GM19395 (cell line): ENCODE measurements around the gene ARSI.

Experiments used
- ATAC-seq: cut with Tn5 transposase; IDR thresholded peaks from one replicate; pipeline ENCODE4 v1.9.1; 2021; ENCODE audit warnings: mild to moderate bottlenecking, moderate library complexity; ENCODE audit not compliant: unreplicated experiment

ARSI gene

DNA sequence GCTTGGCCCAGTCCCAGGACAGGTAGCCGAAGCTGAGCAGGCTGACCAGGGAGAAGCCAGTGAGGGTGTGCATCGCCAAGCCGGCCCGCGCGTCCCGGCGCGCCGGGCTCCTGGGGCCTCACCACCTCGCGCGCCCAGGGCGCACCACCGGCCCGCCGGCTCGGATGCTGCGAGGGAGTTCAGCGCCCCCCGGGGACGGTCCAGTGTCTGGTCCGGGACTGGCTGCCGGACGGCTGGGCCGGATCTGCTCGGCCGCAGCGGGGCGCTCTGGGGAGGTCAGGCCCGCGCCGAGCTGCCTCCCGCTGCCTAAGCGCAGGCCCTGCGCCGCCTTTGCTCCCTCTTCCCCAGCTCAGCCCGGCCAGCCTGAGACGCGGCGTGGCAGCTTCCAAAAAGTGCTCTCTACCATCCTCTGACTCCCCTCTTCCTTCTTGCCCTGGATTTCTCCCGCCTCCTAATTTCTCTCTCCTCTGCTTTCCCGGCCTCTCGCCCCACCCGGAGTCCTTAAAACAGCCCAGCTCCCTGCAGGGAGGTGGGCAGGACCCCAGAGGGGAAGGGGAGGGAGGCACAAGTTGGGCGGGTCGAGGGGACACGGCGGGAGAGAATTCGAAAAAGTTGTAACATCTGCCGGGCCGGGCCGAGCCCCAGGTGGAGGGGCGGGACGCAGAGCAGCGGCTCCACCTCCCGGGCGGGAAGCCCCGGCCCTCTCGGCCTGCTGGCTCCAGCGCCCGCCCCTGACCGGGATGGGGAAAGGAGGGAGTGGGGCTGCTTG lies at the start of gene ARSI:
Gene ARSI, minus strand, starts transcription at position 605 of the 769 bp plus-strand sequence. Its CDS starts 532 bp downstream, at position 73.
- no peak for ATAC-seq

DNA sequence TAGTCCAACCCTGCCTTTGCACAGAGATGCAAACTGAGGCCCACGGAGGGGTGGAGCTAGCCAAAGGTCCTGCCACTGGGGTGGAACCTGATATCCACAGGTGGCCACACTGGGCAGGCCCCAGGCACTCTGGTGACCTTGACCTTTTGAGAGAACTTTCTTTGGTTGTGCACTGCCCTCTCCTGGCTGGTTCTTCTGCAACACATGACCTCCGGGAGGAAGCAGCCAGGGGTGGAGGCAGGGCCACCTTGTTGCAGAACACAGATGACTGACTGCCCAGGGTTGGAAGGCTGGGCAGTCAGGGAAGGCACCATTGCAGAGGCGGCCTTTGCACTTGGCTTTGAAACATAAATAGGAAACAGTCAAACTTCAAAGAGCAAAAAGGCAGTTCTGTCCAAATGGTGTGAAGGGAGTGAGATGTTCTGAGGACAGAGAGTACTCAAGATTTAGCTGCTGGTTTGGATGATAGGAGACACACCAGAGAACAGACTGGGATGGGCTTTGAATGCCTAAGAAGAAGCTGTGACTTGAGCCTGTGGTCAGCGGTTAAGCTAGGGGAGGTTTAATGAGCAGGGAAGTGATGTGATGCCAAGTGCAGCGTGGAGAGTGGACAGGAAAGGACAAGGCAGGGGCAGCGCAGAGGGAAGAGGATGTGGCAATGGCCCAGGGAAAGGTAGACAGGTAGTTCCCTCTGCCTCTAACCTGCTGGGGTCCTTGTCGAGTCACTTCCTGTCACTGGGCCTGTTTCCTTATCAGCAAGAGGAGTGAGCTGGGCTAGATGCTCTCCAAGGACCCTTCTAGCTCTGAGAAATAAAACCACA lies 48.0 kb upstream of the ARSI start:
- peak; percentile 92 for ATAC-seq

DNA sequence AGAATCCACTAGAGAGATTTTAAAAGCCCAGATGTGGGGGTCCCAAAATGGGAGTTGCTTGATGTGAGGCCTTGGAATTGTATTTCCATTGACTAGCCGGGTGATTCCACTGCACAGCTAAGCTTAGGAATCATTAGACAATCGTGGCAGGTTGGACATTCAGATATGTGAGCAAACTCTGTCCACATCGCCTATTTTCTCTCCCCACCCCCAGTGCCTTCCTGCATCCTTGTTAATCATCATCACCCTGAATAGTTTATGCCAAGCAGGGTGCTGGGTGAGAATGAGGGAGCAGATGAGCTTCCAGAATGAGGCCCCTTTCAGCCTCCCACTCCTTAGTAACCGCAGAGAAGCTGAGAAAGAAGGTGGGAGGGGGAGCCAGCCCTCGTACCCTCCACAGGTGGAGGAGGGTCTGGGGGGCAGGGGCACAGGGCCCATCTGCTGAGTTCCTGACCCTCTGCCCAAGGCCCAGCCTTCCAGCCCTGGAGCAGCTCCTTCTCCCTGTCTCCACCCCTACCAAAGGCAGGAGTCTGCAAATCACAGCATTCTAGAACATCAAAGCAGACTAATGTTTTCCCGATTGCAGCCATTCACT lies 47.1 kb upstream of the ARSI start:
- ATAC-seq, result no peak

DNA sequence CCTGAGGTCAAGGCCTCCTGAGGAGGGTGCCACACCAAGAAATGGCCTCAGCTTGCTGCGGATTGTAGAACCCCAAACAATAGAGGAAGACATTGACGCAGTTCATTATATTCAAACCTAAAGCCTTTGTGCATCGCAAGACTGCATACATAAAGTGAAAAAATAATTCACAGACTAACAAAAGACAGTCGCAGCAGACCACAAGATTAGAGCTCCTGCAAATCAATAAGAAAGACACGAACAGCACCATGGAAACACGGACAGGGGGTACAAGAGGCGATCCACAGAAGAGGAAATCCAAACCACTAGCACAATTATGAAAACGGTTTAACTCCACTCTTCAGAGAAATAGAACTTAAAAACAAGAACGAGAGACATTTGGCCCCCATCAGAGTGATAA lies 44.7 kb upstream of the ARSI start:
- ATAC-seq, result no peak

DNA sequence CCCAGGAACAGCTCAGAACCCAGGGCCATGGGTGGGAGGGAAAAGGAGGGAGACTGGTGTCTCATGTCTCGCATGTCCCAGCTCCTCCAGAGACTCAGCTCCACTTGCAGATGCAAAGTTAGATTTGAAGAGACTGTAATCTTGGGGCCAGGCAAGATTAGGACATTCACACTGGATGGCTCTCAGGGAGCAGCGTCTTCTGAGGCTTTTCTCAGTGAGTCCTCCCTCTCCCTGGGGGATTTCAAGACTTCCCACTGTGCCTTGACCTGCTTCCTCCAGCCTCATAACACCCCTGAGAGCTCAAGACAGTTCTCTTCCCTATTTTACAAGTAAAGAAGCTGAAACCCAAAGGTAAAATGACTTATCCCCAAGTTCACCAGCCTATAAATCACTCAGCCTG lies 44.3 kb upstream of the ARSI start:
- no peak for ATAC-seq

DNA sequence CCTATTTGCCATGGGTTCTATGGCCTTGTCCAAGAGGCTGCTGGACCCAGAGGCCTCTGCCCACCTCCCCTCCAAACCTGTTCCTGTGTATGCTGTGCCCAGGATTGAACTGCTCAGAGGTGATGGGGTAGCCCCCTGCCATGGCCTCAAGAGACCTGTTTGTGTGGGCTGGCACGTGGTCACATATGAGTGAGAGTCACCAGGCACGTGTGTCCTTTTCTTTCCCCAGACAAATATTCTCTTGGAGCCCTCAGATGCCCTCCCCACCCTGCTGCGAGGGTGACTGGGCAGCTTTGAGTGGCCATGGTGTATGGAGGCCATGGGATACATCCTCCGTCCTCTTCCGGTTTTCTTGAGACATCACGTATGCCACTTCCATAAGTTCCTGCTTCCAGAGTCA lies 43.9 kb upstream of the ARSI start:
- no peak for ATAC-seq

DNA sequence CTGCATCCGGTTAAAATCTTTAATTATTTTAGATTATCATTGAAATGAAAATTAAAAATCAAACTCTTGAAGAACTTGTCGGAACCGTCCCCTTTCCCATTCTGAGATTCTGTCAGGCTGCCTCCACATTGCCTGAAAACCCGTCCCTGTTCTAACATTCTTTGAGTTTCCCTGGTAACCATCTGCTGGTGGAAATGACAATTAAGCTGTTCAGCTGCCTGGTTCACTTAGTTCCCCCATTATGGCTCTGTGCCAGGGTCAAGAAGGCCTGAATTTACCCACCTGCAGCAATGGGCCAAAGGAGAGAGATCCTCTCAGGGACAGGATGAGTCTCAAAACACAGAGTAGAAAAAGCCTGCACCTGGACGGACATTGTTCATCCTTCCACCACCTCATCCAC lies 43.0 kb upstream of the ARSI start:
- no peak for ATAC-seq

DNA sequence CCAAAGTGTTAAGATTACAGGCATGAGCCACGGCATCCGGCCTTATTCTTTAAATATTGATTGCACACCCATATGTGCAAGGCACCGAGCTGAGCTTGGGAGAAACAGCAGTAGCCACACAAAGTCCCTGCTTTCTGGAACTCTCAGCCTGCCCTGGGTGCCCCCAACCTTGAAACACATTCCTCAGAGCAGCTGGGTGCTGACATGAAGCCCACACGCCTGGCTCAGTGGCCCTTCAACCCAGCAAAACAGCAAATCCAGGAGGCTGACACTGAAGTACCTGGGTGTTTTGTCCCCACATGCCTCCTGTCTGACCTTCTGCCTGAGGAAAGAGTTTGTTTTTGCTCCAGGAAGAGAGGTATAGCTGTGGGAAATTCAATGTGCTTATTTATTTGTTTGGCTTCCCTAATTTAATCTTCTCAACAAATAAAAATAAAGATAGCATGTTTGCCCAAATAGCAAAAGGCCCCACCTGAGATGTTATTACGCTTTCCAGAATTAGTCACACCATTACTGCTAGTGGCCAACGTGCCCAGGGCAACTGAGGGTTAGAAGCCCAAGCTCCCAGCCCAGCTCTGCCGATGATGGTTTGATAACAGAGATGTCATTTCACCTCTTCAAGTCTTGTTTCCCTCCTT lies 41.4 kb upstream of the ARSI start:
- ATAC-seq, result no peak

DNA sequence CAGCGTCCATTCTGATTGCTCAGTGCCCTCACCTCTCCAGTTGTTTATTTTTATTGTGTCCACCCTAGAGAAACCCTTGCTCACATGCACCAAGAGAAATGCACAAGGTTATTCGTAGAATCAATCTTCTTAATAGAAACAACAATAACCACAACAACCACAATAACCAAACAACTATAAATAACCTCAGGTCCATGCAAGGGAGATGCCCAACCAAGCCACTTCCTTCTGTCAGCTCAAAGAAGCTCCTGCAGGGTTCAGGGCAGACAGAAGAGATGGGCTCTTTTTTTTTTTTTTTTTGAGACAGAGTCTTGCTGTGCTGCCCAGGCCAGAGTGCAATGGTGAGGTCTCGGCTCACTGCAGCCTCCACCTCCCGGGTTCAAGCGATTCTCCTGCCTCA lies 39.9 kb upstream of the ARSI start:
- ATAC-seq, result no peak

DNA sequence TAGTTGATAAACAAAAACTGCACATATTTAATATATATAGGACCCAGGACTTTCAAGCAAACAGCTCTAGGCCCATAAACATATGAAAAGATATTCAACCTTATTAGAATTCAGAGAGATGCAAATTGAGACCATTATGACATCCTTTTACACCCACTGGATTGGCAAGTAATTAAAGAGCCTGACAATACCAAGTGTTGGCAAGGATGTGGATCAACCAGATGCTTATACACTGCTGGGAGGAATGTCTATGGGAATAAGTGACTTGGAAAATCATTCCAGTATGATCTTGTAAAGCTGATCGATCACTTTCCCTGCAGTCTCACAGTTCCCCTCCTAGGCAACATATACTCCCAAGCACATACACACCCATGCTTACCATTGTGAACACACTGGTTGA lies 39.3 kb upstream of the ARSI start:
- ATAC-seq, result no peak

DNA sequence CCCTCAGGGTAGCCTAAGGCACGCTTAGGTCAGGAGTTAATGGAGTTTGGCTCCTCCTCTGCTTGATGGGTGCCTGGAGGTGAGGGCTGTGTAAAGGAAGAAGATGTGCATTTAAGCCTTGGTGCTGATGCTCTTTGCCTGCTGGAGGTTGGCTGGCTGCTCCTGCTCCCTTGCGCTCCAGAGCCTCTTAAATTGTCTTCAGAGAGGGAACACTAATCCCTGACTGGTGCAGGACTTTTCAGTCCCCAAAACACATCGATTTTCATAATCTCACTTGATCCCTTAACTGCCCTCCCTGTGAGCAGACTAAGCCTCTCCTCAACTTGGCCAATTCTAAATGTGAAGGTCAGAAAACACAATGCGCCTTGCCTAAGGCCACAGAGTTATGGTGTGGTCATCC lies 38.6 kb upstream of the ARSI start:
- ATAC-seq, result no peak

DNA sequence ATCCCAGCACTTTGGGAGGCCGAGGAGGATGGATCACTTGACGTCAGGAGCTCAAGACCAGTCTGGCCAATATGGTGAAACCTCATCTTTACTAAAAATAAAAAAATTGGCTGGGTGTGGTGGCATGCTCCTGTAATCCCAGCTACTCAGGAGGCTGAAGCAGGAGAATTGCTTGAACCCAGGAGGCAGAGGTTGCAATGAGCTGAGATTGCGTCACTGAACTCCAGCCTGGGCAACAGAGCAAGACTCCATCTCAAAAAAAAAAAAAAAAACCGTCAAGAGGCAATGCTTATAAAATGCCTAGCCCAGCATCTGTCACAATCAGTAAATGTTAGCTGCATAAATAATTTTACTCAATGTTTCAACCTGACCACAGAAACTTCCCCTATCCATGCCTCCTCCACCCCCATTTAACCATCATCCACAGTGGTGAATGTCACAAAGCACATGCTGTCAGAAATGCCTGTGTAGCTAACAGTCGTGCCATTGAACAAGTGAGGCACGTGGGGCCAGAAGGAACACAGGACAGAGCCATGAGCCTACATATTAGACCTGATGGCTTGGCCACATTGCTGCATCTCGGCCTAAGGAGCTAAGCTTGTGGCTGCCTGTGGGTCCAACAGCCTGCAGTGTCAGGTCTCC lies 38.0 kb upstream of the ARSI start:
- no peak for ATAC-seq

DNA sequence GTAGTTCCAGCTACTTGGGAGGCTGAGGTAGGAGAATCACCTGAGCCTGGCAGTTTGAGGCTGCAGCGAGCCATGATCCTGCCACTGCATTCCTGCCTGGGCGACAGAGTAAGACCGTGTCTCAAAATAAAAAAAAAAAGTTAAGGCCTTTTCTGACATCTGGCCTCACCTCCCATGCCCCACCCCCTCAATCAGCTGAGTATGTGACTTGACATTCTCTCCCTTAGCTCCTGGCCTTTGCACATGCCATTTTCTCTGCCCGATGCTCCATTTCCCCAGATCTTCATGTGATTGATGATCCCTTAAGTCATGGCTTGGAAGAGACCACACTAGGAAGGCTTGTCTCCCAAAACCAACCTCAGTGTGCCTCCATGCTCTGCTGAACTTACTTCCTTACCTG lies 37.1 kb upstream of the ARSI start:
- ATAC-seq, result no peak

DNA sequence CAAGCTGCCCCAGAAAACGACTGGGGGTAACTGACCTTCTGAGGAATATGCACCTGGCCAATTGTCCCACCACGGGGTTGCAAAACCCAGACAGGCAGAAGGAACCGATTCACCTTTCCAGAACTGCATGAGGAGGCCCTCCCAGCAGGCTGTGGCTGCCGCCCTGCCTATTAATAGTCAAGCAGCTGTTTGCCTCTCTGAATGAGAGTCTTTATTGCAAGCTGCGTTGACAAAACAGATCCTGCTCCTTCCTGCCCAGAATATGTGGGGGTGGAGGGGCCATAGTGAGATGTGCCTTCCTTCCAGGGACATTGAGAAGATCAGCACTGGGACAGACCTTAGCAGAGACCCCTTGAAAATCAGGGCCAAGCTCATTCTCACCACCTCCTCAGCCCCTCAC lies 36.5 kb upstream of the ARSI start:
- ATAC-seq, result no peak

DNA sequence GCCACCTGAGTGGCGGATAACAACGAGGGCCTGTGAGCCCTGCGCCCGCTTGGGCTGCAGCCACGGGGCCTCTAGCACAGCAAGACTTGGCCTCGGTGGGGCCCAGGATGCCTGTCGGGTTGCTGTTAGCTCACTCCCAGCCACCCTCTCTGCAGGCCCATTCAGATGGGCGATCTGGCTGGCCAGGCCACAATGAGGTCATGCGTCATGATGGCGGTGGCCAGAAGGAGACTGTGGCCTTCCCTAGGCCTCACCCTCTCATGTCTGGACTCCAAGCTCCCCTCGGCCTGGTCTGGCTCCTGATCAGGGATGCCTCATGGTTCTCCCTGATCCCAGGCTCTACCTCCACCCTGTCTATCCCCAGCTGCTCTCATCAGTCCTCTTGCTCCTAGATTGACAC lies 35.8 kb upstream of the ARSI start:
- no peak for ATAC-seq

DNA sequence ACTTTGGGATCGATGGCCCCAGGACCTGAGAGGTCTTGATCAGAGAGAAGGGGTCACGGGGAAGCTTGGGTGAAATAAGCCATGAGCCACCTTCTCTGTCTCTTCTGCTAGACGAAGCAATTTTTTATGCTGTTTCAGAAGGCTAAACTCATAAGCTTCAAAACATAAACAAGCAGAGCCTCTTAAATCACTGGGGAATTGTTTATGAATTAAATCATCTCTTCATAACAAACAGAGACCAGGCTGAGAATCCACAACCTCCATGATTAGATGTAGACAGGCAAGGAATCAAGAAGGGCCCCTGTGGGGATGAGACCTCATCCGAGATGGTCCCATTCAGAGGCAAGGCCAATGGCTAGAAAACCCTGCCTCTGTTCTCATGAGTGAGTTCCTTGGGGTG lies 33.1 kb upstream of the ARSI start:
- no peak for ATAC-seq

DNA sequence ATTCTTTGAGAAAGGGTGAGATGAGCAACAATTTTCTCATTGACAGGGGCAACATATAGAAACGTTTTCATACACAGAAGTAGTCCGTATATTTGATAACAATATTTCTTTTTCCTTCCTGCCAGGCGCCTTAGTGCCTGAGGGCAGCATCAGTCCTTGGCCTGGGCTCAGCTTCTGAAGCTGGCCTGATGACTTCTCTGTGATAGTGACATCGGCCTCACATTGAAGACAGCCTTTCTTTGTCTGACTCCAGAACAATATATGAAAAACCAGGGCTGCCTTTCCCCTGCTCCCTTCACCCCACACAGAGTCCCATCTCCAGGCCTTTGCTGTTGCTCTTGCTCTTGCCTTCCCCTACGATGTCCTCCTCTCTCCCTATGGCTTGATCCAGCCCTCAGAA lies 30.7 kb upstream of the ARSI start:
- no peak for ATAC-seq

DNA sequence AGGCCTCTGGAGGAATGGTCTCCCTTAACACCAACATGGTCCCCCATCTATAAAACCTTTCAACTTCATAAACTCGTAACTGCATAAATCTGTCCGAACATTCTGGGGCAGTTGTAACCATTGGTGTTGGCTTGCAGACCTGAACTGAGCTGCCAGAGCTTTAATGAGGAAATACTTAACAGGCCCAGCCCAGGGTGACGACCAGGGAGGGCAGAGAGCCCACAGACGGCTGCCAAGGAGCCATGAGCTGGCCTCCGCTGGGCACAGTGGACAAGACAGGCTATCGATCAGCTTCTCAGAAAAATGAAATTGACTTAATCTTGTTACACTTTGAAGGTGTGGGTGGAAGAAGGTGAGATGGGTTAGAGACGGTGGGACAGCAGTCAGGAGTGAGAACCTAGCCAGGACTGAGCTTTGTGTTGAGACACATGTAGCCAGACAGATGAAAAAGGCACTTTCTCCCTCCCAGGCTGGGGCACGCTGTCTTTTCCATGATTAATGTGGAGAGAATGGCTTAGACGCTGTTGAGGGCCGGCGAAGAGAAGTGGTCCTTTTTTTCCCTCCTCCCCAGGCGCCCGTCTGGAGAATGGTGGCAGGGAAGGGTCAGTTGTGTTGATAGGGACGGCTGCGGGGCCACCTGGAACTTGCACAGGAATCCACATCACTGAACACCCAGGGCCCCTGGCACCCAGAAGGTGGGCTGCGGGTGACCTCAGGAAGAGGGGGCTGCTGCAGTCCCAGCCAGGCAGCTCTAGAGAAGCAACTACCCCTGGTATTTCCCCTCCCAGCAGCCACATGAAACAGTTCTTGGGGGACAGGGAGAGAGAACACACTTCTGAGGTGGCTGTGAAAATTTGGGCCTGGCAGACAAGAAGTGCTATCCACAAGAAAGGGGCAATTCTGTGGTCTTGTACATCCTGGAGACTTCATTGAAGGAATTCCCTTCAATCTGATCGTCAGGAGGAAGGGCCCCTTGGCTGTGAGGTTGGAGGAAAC lies 27.5 kb upstream of the ARSI start:
- ATAC-seq, result no peak

DNA sequence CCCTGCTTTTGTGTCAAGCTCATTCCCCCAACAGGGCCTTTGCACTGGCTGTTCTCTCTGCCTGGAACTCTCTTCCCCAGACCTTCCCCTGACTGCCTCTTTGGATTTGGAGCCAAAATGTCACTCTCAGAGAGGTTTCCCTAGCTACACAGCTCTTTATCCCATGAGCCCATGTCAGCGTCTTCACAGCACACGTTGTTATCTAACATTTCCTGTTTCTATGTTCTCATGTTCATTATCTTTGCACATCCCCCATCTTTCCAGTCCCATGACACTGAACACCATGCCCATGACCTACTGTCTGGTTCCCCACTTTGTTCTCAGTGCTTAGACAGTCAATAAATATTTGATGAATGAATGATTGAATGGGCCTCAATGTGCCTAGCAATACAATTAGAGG lies 26.3 kb upstream of the ARSI start:
- ATAC-seq, result no peak

DNA sequence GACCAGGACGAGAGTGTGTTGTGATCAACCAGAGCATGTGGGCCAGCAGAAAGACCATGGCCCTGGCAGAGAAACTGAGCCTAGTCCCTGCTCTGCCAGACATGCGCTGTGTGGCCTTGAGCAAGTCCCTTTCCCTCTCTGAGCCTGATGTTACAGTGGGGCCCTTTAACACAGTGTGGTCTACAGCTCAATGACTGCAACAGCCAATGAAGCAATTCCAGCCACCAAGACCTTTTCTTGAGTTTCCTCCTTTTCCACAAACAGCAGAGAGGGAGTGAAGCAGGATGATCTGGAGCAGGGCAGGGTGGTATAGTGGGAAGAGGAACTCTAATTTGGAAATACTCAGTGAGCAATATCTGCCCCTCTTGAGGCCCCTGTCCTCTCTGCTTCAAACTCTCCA lies 25.8 kb upstream of the ARSI start:
- no peak for ATAC-seq
